ENCODE results near the gene RAET1G. TPM values are rescaled to one million over a fixed set of nuclear protein-coding genes. Genes with fewer than 3 reads are reported as not detected.

The RAET1G gene
- total RNA-seq, 1 experiment from 2014 or later, result 9.9 TPM

GRCh38 chr6:149891259-149891658 lies 31.7 kb downstream of the RAET1G start:
- intact Hi-C loops (cut with micrococcal nuclease), result loop anchor here (2.0 kb wide), 2 partner anchors 28 to 50 kb away; no protein-coding TSS in a partner anchor
- peak; percentile 20 for DNase-seq (ENCODE audit: unreplicated experiment)
- TF ChIP-seq, protein P1, sequence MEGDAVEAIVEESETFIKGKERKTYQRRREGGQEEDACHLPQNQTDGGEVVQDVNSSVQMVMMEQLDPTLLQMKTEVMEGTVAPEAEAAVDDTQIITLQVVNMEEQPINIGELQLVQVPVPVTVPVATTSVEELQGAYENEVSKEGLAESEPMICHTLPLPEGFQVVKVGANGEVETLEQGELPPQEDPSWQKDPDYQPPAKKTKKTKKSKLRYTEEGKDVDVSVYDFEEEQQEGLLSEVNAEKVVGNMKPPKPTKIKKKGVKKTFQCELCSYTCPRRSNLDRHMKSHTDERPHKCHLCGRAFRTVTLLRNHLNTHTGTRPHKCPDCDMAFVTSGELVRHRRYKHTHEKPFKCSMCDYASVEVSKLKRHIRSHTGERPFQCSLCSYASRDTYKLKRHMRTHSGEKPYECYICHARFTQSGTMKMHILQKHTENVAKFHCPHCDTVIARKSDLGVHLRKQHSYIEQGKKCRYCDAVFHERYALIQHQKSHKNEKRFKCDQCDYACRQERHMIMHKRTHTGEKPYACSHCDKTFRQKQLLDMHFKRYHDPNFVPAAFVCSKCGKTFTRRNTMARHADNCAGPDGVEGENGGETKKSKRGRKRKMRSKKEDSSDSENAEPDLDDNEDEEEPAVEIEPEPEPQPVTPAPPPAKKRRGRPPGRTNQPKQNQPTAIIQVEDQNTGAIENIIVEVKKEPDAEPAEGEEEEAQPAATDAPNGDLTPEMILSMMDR (IDR thresholded peaks at IDR 0.05; ENCODE audit: unreplicated experiment), result no peak
- BruUV-seq (replicated peaks), result no TSS peak
- Mint-ChIP-seq H3K27ac (ENCODE audit: low read depth, unreplicated experiment) (peak overlapping the region; percentile 69), H3K4me3 (ENCODE audit: unreplicated experiment) (peak overlapping the region; percentile 62), H3K36me3 (ENCODE audit: insufficient read depth, unreplicated experiment) (peaks cover 5% of the 10 kb centered on the region), H3K27me3 (ENCODE audit: insufficient read depth, unreplicated experiment) (no peaks in the 10 kb centered on the region), H3K9me3 (ENCODE audit: unreplicated experiment) (no peaks in the 10 kb centered on the region), H3K4me1 (ENCODE audit: insufficient read depth, unreplicated experiment) (peaks cover 63% of the 10 kb centered on the region)
- ChIA-PET CTCF (interaction anchor here (0.6 to 1.4 kb wide), 3 partner anchors 9 to 1747 kb away, joined by 3 to 5 read pairs (median 4); no protein-coding TSS in a partner anchor), POLR2A (interaction anchor here (0.6 to 11.7 kb wide), 11 partner anchors 9 to 708 kb away, joined by 3 to 104 read pairs (median 4); partner anchors contain the start of gene RAET1G)

- peak overlapping the region; percentile 62 for H3K4me3 Mint-ChIP-seq (ENCODE audit: unreplicated experiment)
- H3K9me3 Mint-ChIP-seq (ENCODE audit: unreplicated experiment), result no peaks in the 10 kb centered on the region
- peaks cover 5% of the 10 kb centered on the region for H3K36me3 Mint-ChIP-seq (ENCODE audit: insufficient read depth, unreplicated experiment)
- ChIA-PET CTCF (interaction anchor here (1.3 to 1.4 kb wide), 2 partner anchors 8 to 51 kb away, joined by 4 to 5 read pairs; no protein-coding TSS in a partner anchor), POLR2A (interaction anchor here (0.6 to 11.7 kb wide), 11 partner anchors 9 to 709 kb away, joined by 3 to 104 read pairs (median 4); partner anchors contain the start of genes LRP11 and RAET1G)
- no TSS peak for BruUV-seq (replicated peaks)
- intact Hi-C loops (cut with micrococcal nuclease), result loop anchor here (2.0 kb wide), 2 partner anchors 28 to 50 kb away; no protein-coding TSS in a partner anchor
- H3K27me3 Mint-ChIP-seq (ENCODE audit: insufficient read depth, unreplicated experiment), result no peaks in the 10 kb centered on the region
- H3K27ac Mint-ChIP-seq (ENCODE audit: low read depth, unreplicated experiment), result peak overlapping the region; percentile 69
- peak; percentile 79 for DNase-seq (ENCODE audit: unreplicated experiment)
- peaks cover 57% of the 10 kb centered on the region for H3K4me1 Mint-ChIP-seq (ENCODE audit: insufficient read depth, unreplicated experiment)
- TF ChIP-seq, protein P1 (IDR thresholded peaks at IDR 0.05; ENCODE audit: unreplicated experiment), result no peak
Observed at GRCh38 chr6:149890629-149891045, 32.3 kb downstream of the RAET1G start.

- intact Hi-C loops (cut with micrococcal nuclease), result no loop called here
- ChIA-PET CTCF (interaction anchor here (0.6 to 1.6 kb wide), 5 partner anchors 9 to 378 kb away, joined by 3 to 10 read pairs (median 4); partner anchors contain the start of gene RAET1E), POLR2A (interaction anchor here (0.5 to 11.7 kb wide), 17 partner anchors 7 to 495 kb away, joined by 3 to 104 read pairs (median 5); partner anchors contain the start of genes LATS1 and PCMT1)
- TF ChIP-seq, protein P1 (IDR thresholded peaks at IDR 0.05; ENCODE audit: unreplicated experiment), result no peak
- no peaks in the 10 kb centered on the region for H3K9me3 Mint-ChIP-seq (ENCODE audit: unreplicated experiment)
- no TSS peak for BruUV-seq (replicated peaks)
- H3K36me3 Mint-ChIP-seq (ENCODE audit: insufficient read depth, unreplicated experiment), result peaks cover 5% of the 10 kb centered on the region
- no peaks in the 10 kb centered on the region for H3K27me3 Mint-ChIP-seq (ENCODE audit: insufficient read depth, unreplicated experiment)
- H3K27ac Mint-ChIP-seq (ENCODE audit: low read depth, unreplicated experiment), result peak overlapping the region; percentile 69
- H3K4me3 Mint-ChIP-seq (ENCODE audit: unreplicated experiment), result peak overlapping the region; percentile 55
- peaks cover 46% of the 10 kb centered on the region for H3K4me1 Mint-ChIP-seq (ENCODE audit: insufficient read depth, unreplicated experiment)
- DNase-seq (ENCODE audit: unreplicated experiment), result peak; percentile 92
Observed at GRCh38 chr6:149889326-149889725, 33.6 kb downstream of the RAET1G start.

DNA sequence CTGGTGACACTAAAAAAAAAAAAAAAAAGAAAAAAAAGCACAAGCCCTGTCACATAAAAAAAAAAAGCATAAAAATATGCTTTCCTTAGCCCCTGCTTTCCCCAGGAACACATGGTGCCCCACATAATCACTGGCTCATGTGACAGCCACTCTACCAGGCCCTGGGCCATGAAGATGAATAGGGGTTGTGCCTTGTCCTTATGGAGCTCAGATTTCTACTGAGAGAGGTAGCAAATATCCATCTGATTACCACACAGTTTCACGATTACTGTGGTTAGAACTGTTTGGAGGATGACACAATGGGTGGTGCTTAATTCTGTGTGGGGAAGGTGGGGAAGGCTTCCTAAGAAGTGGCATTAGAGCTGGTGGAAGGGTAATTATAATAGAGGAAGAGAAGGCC lies 34.3 kb downstream of the RAET1G start:
- POLR2A ChIA-PET, result interaction anchor here (0.5 to 11.7 kb wide), 21 partner anchors 8 to 496 kb away, joined by 3 to 104 read pairs (median 5); partner anchors contain the start of genes LATS1, LRP11, PCMT1 and RAET1E
- TF ChIP-seq, protein P1 (IDR thresholded peaks at IDR 0.05; ENCODE audit: unreplicated experiment), result no peak
- no peaks in the 10 kb centered on the region for H3K27me3 Mint-ChIP-seq (ENCODE audit: insufficient read depth, unreplicated experiment)

More for the DNA sequence above, 34.3 kb downstream of the RAET1G start:
- CTCF ChIA-PET, result interaction anchor here (0.6 to 1.6 kb wide), 7 partner anchors 10 to 362 kb away, joined by 3 to 10 read pairs (median 4); partner anchors contain the start of gene RAET1E
- DNase-seq (ENCODE audit: unreplicated experiment), result peak; percentile 84
- Mint-ChIP-seq H3K4me3 (ENCODE audit: unreplicated experiment) (peak overlapping the region; percentile 55), H3K4me1 (ENCODE audit: insufficient read depth, unreplicated experiment) (peaks cover 44% of the 10 kb centered on the region), H3K27ac (ENCODE audit: low read depth, unreplicated experiment) (peak overlapping the region; percentile 69), H3K36me3 (ENCODE audit: insufficient read depth, unreplicated experiment) (peaks cover 5% of the 10 kb centered on the region), H3K9me3 (ENCODE audit: unreplicated experiment) (no peaks in the 10 kb centered on the region)
- no TSS peak for BruUV-seq (replicated peaks)
- intact Hi-C loops (cut with micrococcal nuclease), result loop anchor here (1.0 kb wide), 1 partner anchor 9 kb away; no protein-coding TSS in a partner anchor
